GM19468 (cell line): ENCODE results near the gene PCDHGC4.

Experiments used
- ATAC-seq: cut with Tn5 transposase; IDR thresholded peaks from one replicate; pipeline ENCODE4 v1.9.1; 2021; ENCODE audit warnings: mild to moderate bottlenecking, moderate library complexity, moderate number of reproducible peaks; ENCODE audit not compliant: unreplicated experiment; ENCODE audit errors: extremely low read depth

PCDHGC4 gene

GRCh38 chr5:141489841-141490240 is 5.0 kb downstream of the PCDHGC4 start:
- ATAC-seq = no peak

- ATAC-seq = no peak
These were observed 5.4 kb downstream of the PCDHGC4 start for GRCh38 chr5:141490271-141490670.

- ATAC-seq = no peak
These were observed 5.9 kb downstream of the PCDHGC4 start for GRCh38 chr5:141490771-141491170.

GRCh38 chr5:141491323-141492167 is 6.7 kb downstream of the PCDHGC4 start:
- no peak for ATAC-seq

GRCh38 chr5:141492168-141492885 is 7.5 kb downstream of the PCDHGC4 start:
- ATAC-seq = peak; percentile 35

GRCh38 chr5:141493500-141494422 is 8.9 kb downstream of the PCDHGC4 start:
- ATAC-seq = no peak

GRCh38 chr5:141494761-141495452 is 10.1 kb downstream of the PCDHGC4 start:
- no peak for ATAC-seq

- no peak for ATAC-seq
These were observed 10.6 kb downstream of the PCDHGC4 start for GRCh38 chr5:141495453-141495811.

- ATAC-seq = no peak
These were observed 11.2 kb downstream of the PCDHGC4 start for GRCh38 chr5:141496038-141496437.

GRCh38 chr5:141501761-141502160 is 16.9 kb downstream of the PCDHGC4 start:
- no peak for ATAC-seq

GRCh38 chr5:141503681-141504080 is 18.9 kb downstream of the PCDHGC4 start:
- no peak for ATAC-seq

GRCh38 chr5:141504216-141504615 is 19.4 kb downstream of the PCDHGC4 start:
- ATAC-seq = no peak

GRCh38 chr5:141506381-141507155 is 21.7 kb downstream of the PCDHGC4 start:
- no peak for ATAC-seq

GRCh38 chr5:141507387-141508091 is 22.7 kb downstream of the PCDHGC4 start:
- no peak for ATAC-seq

- ATAC-seq = no peak
These were observed 23.6 kb downstream of the PCDHGC4 start for GRCh38 chr5:141508440-141508797.

- ATAC-seq = no peak
These were observed 24.2 kb downstream of the PCDHGC4 start for GRCh38 chr5:141508798-141509611.

GRCh38 chr5:141510160-141510559 is 25.3 kb downstream of the PCDHGC4 start:
- ATAC-seq = no peak
